HepG2 (cell line): ENCODE results near the gene CLTCL1. TPM values are rescaled to one million over a fixed set of nuclear protein-coding genes. Genes with fewer than 3 reads are reported as not detected.

Experiments
- ATAC-seq: fragments of 200-7000 bp; cut with Tn5 transposase; 3 replicates; pipeline ENCODE4 v1.9.1; 2020; ENCODE audit warnings: mild to moderate bottlenecking, moderate library complexity
- BruUV-seq: library from RNA; stranded (reverse); fragments of 400-500 nt; replicated peaks from 2 replicates; lab custom pipeline; 2021; lab: Mats Ljungman, UMichigan
- CTCF ChIA-PET: fragments of 300-600 bp; formaldehyde crosslinking; extraction: SDS; loops from one replicate; lab custom pipeline; 2021; ENCODE audit warnings: low total read pairs, inconsistent platforms, low intra/inter-chr PET ratio; lab: Yijun Ruan, JAX
- POLR2A ChIA-PET: fragments of 350-600 bp; sonication (Branson Sonifier 250); formaldehyde crosslinking; loops from one replicate; lab custom pipeline; 2020; ENCODE audit warnings: antibody characterized with exemption, inconsistent platforms; lab: Yijun Ruan, JAX
- DNase-seq: peaks from one replicate; pipeline ENCODE4 v3.0.0-alpha.2; 2015; ENCODE audit warnings: low spot score
- FAIRE-seq: peaks from 3 replicates; lab custom pipeline; 2011; peaks lifted over from hg19 to GRCh38; lab: Jason Lieb, UNC
- H2AFZ ChIP-seq: one replicate; pipeline ENCODE4 v1.6.1; 2011; ENCODE audit warnings: low read length, inconsistent platforms
- H3K27ac ChIP-seq: fragments of 300-600 bp; 3 replicates; pipeline ENCODE4 v1.8.0; 2011; ENCODE audit warnings: mixed run types, mild to moderate bottlenecking, mixed read lengths, low read length, inconsistent platforms; ENCODE audit not compliant: insufficient read depth; ENCODE audit errors: extremely low read length
- H3K27me3 ChIP-seq, 2 experiments: fragments of 200-600 bp in 1 of 2; 2 replicates in 1 of 2; 3 replicates in 1 of 2; pipeline versions ENCODE4 v1.6.0 to v1.8.0; 2011; ENCODE audit warnings: low read length in 2 of 2, mild to moderate bottlenecking in 2 of 2, moderate library complexity in 2 of 2, inconsistent platforms in 1 of 2; ENCODE audit not compliant: insufficient read depth in 2 of 2, control insufficient read depth in 1 of 2
- H3K36me3 ChIP-seq, 2 experiments: fragments of 200-600 bp in 1 of 2; replicated peaks in 1 of 2; 2 replicates in 1 of 2; 3 replicates in 1 of 2; pipeline versions ENCODE4 v1.5.1 to v1.8.0; 2011; ENCODE audit warnings: low read length in 2 of 2, inconsistent platforms in 1 of 2; ENCODE audit not compliant: insufficient read depth in 2 of 2, control insufficient read depth in 1 of 2
- H3K4me1 ChIP-seq: 2 replicates; pipeline ENCODE4 v1.5.1; 2012; ENCODE audit warnings: low read length, inconsistent platforms; ENCODE audit not compliant: insufficient read depth
- H3K4me2 ChIP-seq: 2 replicates; pipeline ENCODE4 v1.6.0; 2011; ENCODE audit warnings: low read depth, low read length, inconsistent platforms
- H3K4me3 ChIP-seq, 3 experiments: fragments of 200-600 bp in 1 of 3; sonication (generic), shearing (Covaris generic) in 1 of 3; replicated peaks in 1 of 3; 2 replicates each; pipeline ENCODE4 v1.5.1; 2011 to 2016; ENCODE audit warnings: low read length in 3 of 3, inconsistent platforms in 2 of 3, low read depth in 2 of 3, mild to moderate bottlenecking in 2 of 3, control low read depth in 1 of 3, mixed read lengths in 1 of 3; ENCODE audit not compliant: insufficient read depth in 1 of 3
- H3K79me2 ChIP-seq: one replicate; pipeline ENCODE4 v1.6.1; 2011; ENCODE audit warnings: low read length, inconsistent platforms; ENCODE audit not compliant: insufficient read depth
- H3K9ac ChIP-seq: 2 replicates; pipeline ENCODE4 v1.6.0; 2011; ENCODE audit warnings: mild to moderate bottlenecking, low read depth, low read length, inconsistent platforms; ENCODE audit not compliant: insufficient read depth
- H3K9me3 ChIP-seq: 2 replicates; pipeline ENCODE4 v1.5.1; 2012; ENCODE audit warnings: mild to moderate bottlenecking, low read length
- H4K20me1 ChIP-seq: 2 replicates; pipeline ENCODE4 v1.6.0; 2011; ENCODE audit warnings: inconsistent platforms, mild to moderate bottlenecking, low read length, moderate library complexity; ENCODE audit not compliant: insufficient read depth
- NCOA1 ChIP-seq: sonication (generic); formaldehyde crosslinking; IDR thresholded peaks from 2 replicates; pipeline ENCODE4 v1.9.0; 2021; ENCODE audit warnings: missing genetic modification reagents
- SNAPC5 ChIP-seq: sonication (generic); formaldehyde crosslinking; IDR thresholded peaks from 2 replicates; pipeline ENCODE4 v1.8.1; 2023; ENCODE audit warnings: mild to moderate bottlenecking, missing genetic modification reagents, borderline replicate concordance
- ZNF501 ChIP-seq: sonication (generic); formaldehyde crosslinking; IDR thresholded peaks from 2 replicates; pipeline ENCODE4 v1.5.1; 2020; ENCODE audit warnings: mild to moderate bottlenecking, moderate library complexity, missing genetic modification reagents
- ZNF660 ChIP-seq: sonication (generic); formaldehyde crosslinking; IDR thresholded peaks from 2 replicates; pipeline ENCODE4 v1.5.1; 2020; ENCODE audit warnings: mild to moderate bottlenecking, low read depth, missing genetic modification reagents, borderline replicate concordance
- ZSCAN21 ChIP-seq: sonication (generic); formaldehyde crosslinking; IDR thresholded peaks from 2 replicates; pipeline ENCODE4 v1.8.0; 2022; ENCODE audit warnings: mild to moderate bottlenecking, missing genetic modification reagents, moderate library complexity, borderline replicate concordance
- WGBS: methylation state at CpG from one replicate; pipeline ENCODE4 v1.1.6; 2017; ENCODE audit warnings: low lambda C conversion rate; 5-methylcytosine and 5-hydroxymethylcytosine counted together
- in situ Hi-C: cut with HindIII; loops from 2 replicates; pipeline ENCODE4 v1.10.0; 2017; ENCODE audit warnings: low pct_unique_long_range_greater_than_20kb; ENCODE audit not compliant: extremely low pct_ligation_motif_present
- intact Hi-C: fragments of 100-400 bp; cut with micrococcal nuclease; formaldehyde crosslinking; loops from one replicate; pipeline ENCODE4 v1.10.0; 2022; ENCODE audit not compliant: unreplicated experiment
- polyA plus RNA-seq, 8 experiments: library from polyadenylated mRNA; depleted of rRNA in 3 of 8; stranded (reverse) in 7 of 8; unstranded in 1 of 8; fragments of >200 nt; fragmentation: Illumina TruSeq in 4 of 8; extraction: Trizol in 4 of 8; gene quantifications; 2 replicates each; pipeline versions ENCODE4 v1.2.1 to v1.2.3, GENCODE V29; 2011 to 2016; ENCODE audit warnings: low read depth in 4 of 8, missing spikeins in 1 of 8, mixed read lengths in 1 of 8; ENCODE audit not compliant: insufficient read depth in 1 of 8
- total RNA-seq, 5 experiments: library from RNA; depleted of rRNA; stranded (reverse); fragments of >200 nt; fragmentation: Illumina TruSeq; extraction: Trizol; gene quantifications; 2 replicates each; pipeline ENCODE4 v1.2.3, GENCODE V29; 2016; ENCODE audit warnings: low read depth in 1 of 5
- TF ChIP-seq, protein P1 (sequence below): sonication (generic); formaldehyde crosslinking; IDR thresholded peaks from 2 replicates; pipeline ENCODE4 v1.5.1; 2020; ENCODE audit warnings: missing genetic modification reagents, mild to moderate bottlenecking, borderline replicate concordance

The CLTCL1 gene
- total and polyA plus RNA-seq, 2 of the 13 experiments (the other 11 are each of a cell fraction or from before 2014, with no cell fraction given): 8.1 to 10.9 TPM

DNA sequence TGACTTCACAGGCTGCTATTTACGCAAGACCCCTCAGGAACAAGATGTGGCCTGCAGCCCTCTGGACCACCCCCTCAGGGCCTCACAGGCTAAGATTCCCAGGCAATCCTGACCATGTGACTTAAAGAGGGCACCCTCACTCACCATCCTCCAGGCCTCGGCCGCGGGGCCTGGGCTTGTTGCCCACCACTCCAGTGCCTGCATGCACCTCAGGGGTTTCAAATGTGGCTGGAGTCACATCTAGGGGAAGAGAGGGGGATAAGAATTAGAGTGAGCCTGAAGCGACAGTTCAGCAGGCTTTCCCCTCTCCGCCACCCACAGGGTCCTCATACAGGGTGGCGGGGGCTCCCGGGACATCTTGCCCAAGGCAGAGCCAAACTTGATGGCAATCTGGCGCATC is 149.1 kb downstream of the CLTCL1 start:
- ChIA-PET POLR2A (no interaction called here), CTCF (no interaction called here)
- in situ Hi-C loops: no loop called here
- Histone ChIP-seq H3K4me2 (no peak overlapping the region), H3K27me3 (peaks cover 3 to 15% of the 10 kb centered on the region in 2 experiments; a peak in 3 of 5 replicates), H3K79me2 (peaks cover 13% of the 10 kb centered on the region), H3K9me3 (no peaks in the 10 kb centered on the region), H3K4me3 (no peak overlapping the region), H3K27ac (no peak overlapping the region), H2AFZ (no peak overlapping the region), H3K36me3 (peaks cover 14 to 46% of the 10 kb centered on the region in 2 experiments; a peak in 4 of 5 replicates), H3K4me1 (peaks cover 17% of the 10 kb centered on the region), H3K9ac (no peak overlapping the region), H4K20me1 (no peaks in the 10 kb centered on the region)
- 98% methylated on average over 6 of the region's 9 CpGs for WGBS
- intact Hi-C loops: no loop called here
- no peak for DNase-seq
- no TSS peak for BruUV-seq
- no peak for FAIRE-seq
- no peak for ATAC-seq
- TF ChIP-seq ZNF501 (CRISPR knock-in tag): no peak
- no peak for TF ChIP-seq NCOA1
- TF ChIP-seq, protein P1, sequence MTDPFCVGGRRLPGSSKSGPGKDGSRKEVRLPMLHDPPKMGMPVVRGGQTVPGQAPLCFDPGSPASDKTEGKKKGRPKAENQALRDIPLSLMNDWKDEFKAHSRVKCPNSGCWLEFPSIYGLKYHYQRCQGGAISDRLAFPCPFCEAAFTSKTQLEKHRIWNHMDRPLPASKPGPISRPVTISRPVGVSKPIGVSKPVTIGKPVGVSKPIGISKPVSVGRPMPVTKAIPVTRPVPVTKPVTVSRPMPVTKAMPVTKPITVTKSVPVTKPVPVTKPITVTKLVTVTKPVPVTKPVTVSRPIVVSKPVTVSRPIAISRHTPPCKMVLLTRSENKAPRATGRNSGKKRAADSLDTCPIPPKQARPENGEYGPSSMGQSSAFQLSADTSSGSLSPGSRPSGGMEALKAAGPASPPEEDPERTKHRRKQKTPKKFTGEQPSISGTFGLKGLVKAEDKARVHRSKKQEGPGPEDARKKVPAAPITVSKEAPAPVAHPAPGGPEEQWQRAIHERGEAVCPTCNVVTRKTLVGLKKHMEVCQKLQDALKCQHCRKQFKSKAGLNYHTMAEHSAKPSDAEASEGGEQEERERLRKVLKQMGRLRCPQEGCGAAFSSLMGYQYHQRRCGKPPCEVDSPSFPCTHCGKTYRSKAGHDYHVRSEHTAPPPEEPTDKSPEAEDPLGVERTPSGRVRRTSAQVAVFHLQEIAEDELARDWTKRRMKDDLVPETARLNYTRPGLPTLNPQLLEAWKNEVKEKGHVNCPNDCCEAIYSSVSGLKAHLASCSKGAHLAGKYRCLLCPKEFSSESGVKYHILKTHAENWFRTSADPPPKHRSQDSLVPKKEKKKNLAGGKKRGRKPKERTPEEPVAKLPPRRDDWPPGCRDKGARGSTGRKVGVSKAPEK (CRISPR knock-in tag): no peak
- no peak for TF ChIP-seq SNAPC5 (CRISPR knock-in tag)
- no peak for TF ChIP-seq ZNF660 (CRISPR knock-in tag)
- no peak for TF ChIP-seq ZSCAN21
- TF ChIP-seq, all 625 proteins: peak for 0
